NB4 (cell line): ENCODE results near the gene SFXN5.
"Not testable (repeated sequence)": the region's sequence is repeated elsewhere in the genome, so short reads cannot be mapped to it uniquely, and the experiment has no call there.

ENCODE experiments used
- DNase-seq: peaks from one replicate; pipeline ENCODE4 v3.0.0; 2010; ENCODE audit warnings: low read depth
- H3K4me3 ChIP-seq: one replicate; pipeline ENCODE4 v1.5.1; 2011; ENCODE audit warnings: mild to moderate bottlenecking, low read depth, low read length, moderate library complexity
- CTCF ChIP-seq: IDR thresholded peaks from one replicate; pipeline ENCODE4 v1.5.1; 2012; ENCODE audit warnings: low read depth, low read length
- MAX ChIP-seq: IDR thresholded peaks from 2 replicates; pipeline ENCODE4 v1.6.1; 2011; ENCODE audit warnings: low read depth, low read length
- MYC ChIP-seq: IDR thresholded peaks from 2 replicates; pipeline ENCODE4 v1.6.1; 2011; ENCODE audit warnings: low read depth, low read length
- POLR2A ChIP-seq: IDR thresholded peaks from 2 replicates; pipeline ENCODE4 v1.6.1; 2011; ENCODE audit warnings: mild to moderate bottlenecking; ENCODE audit not compliant: insufficient read length; ENCODE audit errors: extremely low read depth

SFXN5 gene

GRCh38 chr2:73101626-73102256 lies 30.2 kb upstream of the SFXN5 start:
- no peak for TF ChIP-seq CTCF
- TF ChIP-seq MYC = no peak
- no peak for TF ChIP-seq POLR2A
- no peak for TF ChIP-seq MAX
- H3K4me3 ChIP-seq = no peak overlapping the region
- DNase-seq = no peak

- DNase-seq = no peak
- TF ChIP-seq MYC (no peak), CTCF (no peak), POLR2A (no peak), MAX (no peak)
- no peak overlapping the region for H3K4me3 ChIP-seq
Observed at GRCh38 chr2:73100956-73101355, 29.4 kb upstream of the SFXN5 start.

DNA sequence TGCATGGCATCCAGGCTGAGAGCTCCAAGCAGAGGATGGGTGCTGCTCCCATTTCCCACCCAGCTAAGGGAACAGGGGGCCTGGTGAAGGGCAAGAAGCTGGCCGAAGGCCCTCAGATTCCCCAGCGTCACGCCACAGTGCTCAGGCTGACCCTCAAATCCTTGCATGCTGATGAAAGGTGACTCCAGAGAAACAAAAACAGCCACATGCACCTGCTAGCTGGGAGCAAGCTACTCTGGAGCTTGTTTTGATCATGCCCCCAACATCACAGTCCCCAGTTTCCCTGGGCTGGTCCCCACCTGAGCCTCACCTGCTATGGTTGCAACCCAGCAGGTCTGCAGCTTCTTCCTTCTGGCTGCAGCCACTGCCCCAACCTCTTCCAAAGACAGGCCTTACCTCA lies 28.0 kb upstream of the SFXN5 start:
- DNase-seq = no peak
- TF ChIP-seq MYC (no peak), MAX (no peak), POLR2A (no peak), CTCF (no peak)
- no peak overlapping the region for H3K4me3 ChIP-seq

DNA sequence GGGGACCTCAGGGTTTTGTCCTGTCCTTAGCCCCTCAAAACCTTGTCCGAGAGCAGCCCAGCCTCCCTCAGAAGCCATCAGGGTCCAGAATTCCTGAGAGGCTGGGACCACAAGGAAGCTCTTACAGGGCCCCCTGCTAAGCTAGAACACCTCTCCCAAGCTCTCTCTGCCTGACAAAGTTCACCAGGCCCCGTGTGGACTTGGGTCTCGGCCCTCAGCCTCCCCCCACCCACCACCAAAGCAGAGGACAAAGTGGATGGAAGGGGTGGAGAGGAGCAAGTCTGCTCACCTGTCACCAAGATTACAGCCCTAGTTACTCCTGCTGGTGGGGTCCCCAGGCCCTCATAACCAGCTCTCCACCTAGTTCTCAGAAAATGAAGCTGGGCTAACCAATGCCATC lies 24.4 kb upstream of the SFXN5 start:
- no peak for TF ChIP-seq CTCF
- no peak for TF ChIP-seq MYC
- TF ChIP-seq MAX = no peak
- TF ChIP-seq POLR2A = no peak
- H3K4me3 ChIP-seq = no peak overlapping the region
- DNase-seq = no peak

DNA sequence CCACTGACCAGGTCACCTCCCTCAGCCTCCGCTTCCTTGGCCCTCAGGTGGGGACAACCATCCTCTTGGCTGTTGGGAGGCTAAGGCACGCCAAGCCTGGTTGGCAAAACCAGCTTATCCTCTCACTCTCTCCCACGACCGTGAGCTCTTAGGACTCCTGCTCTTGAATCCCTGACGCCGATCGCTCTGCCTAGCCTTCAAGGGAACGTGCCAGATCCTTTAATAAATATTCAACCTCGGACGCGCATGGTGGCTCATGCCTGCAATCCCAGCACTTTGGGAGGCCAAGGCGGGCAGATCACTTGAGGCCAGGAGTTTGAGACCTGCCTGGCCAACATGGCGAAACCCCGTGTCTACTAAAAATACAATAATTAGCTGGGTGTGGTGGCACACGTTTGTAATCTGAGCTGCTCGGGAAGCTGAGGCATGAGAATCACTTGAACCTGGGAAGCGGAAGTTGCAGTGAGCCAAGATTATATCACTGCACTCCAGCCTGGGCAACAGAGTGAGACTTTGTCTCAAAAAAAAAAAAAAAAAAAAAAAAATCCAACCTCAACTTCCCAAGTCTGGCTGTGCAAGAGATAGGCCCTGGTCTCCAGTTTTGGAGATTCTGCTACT lies 22.2 kb upstream of the SFXN5 start:
- not testable (repeated sequence) for H3K4me3 ChIP-seq, DNase-seq

GRCh38 chr2:73092146-73092783 lies 20.8 kb upstream of the SFXN5 start:
- no peak overlapping the region for H3K4me3 ChIP-seq
- TF ChIP-seq CTCF (no peak), MYC (no peak), MAX (no peak), POLR2A (no peak)
- DNase-seq = no peak
